ENCODE measurements around the gene ASPM. TPM values are rescaled to one million over a fixed set of nuclear protein-coding genes. Genes with fewer than 3 reads are reported as not detected.
A peak's percentile ranks its signal among the peaks of the same experiment; 100 is the strongest.

Gene ASPM
- polyA plus RNA-seq, 2 of the 4 experiments (the other 2 are of a cell fraction): 19.0 to 35.5 TPM

DNA sequence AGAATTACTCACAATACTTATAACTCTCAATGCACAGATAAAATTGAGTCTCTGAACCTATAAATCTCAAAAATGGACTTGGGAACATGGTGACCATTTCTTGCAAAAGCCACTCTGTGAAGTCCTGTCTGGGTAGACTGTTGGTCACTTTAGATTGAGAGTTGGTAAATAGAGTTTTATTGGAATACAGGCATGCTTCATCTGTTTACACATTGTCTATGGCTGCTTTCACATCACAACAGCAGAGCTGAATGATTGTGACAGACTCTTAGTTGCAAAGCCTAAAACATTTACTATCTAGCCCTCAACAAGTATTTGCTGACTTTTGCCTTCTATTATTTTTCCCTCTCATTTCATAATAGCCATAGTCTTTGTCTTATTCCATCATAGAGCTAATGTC, 24.1 kb upstream of the ASPM start:
- Histone ChIP-seq H3K27ac (peak overlapping the region in 1 of 2 experiments; percentile 10; a peak in 2 of 6 replicates), H3K9me3 (no peaks in the 10 kb centered on the region), H3K4me2 (peak overlapping the region; percentile 56), H3K4me3 (no peak overlapping the region), H3K4me1 (peaks cover 56% of the 10 kb centered on the region)
- FAIRE-seq (no peak), DNase-seq (ENCODE audit: low read depth in 1 of 2, low spot score in 1 of 2) (peak in 1 of 2 experiments; percentile 32), ATAC-seq (peak in 1 of 2 experiments; percentile 45; a peak in 2 of 6 replicates)
- TF ChIP-seq KDM5A (IDR thresholded peaks at IDR 0.05): no peak
- TF ChIP-seq, protein P1, sequence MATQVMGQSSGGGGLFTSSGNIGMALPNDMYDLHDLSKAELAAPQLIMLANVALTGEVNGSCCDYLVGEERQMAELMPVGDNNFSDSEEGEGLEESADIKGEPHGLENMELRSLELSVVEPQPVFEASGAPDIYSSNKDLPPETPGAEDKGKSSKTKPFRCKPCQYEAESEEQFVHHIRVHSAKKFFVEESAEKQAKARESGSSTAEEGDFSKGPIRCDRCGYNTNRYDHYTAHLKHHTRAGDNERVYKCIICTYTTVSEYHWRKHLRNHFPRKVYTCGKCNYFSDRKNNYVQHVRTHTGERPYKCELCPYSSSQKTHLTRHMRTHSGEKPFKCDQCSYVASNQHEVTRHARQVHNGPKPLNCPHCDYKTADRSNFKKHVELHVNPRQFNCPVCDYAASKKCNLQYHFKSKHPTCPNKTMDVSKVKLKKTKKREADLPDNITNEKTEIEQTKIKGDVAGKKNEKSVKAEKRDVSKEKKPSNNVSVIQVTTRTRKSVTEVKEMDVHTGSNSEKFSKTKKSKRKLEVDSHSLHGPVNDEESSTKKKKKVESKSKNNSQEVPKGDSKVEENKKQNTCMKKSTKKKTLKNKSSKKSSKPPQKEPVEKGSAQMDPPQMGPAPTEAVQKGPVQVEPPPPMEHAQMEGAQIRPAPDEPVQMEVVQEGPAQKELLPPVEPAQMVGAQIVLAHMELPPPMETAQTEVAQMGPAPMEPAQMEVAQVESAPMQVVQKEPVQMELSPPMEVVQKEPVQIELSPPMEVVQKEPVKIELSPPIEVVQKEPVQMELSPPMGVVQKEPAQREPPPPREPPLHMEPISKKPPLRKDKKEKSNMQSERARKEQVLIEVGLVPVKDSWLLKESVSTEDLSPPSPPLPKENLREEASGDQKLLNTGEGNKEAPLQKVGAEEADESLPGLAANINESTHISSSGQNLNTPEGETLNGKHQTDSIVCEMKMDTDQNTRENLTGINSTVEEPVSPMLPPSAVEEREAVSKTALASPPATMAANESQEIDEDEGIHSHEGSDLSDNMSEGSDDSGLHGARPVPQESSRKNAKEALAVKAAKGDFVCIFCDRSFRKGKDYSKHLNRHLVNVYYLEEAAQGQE (IDR thresholded peaks at IDR 0.05): no peak
- TF ChIP-seq ZSCAN20 (CRISPR knock-in tag; IDR thresholded peaks at IDR 0.05): no peak
- TF ChIP-seq TFCP2L1 (CRISPR knock-in tag; IDR thresholded peaks at IDR 0.05): no peak
- no peak for TF ChIP-seq CBX2 (IDR thresholded peaks at IDR 0.05; ENCODE audit: borderline replicate concordance, low read depth)
- TF ChIP-seq, protein P2, sequence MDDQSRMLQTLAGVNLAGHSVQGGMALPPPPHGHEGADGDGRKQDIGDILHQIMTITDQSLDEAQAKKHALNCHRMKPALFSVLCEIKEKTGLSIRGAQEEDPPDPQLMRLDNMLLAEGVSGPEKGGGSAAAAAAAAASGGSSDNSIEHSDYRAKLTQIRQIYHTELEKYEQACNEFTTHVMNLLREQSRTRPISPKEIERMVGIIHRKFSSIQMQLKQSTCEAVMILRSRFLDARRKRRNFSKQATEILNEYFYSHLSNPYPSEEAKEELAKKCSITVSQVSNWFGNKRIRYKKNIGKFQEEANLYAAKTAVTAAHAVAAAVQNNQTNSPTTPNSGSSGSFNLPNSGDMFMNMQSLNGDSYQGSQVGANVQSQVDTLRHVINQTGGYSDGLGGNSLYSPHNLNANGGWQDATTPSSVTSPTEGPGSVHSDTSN (IDR thresholded peaks at IDR 0.05): no peak
- TF ChIP-seq, protein P3, sequence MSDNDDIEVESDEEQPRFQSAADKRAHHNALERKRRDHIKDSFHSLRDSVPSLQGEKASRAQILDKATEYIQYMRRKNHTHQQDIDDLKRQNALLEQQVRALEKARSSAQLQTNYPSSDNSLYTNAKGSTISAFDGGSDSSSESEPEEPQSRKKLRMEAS (IDR thresholded peaks at IDR 0.05): no peak
- no peak for TF ChIP-seq HOXB5 (CRISPR knock-in tag; IDR thresholded peaks at IDR 0.05)
- no peak for TF ChIP-seq FOSL2 (IDR thresholded peaks at IDR 0.05)
- TF ChIP-seq FOSL2 (CRISPR knock-in tag; IDR thresholded peaks at IDR 0.05): no peak
- TF ChIP-seq, protein P4, sequence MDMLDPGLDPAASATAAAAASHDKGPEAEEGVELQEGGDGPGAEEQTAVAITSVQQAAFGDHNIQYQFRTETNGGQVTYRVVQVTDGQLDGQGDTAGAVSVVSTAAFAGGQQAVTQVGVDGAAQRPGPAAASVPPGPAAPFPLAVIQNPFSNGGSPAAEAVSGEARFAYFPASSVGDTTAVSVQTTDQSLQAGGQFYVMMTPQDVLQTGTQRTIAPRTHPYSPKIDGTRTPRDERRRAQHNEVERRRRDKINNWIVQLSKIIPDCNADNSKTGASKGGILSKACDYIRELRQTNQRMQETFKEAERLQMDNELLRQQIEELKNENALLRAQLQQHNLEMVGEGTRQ (IDR thresholded peaks at IDR 0.05): no peak
- no peak for TF ChIP-seq CHD2 (IDR thresholded peaks at IDR 0.05; ENCODE audit: low read length, partially characterized antibody)
- no peak for TF ChIP-seq HOXA7 (CRISPR knock-in tag; IDR thresholded peaks at IDR 0.05)
- TF ChIP-seq, protein P5, sequence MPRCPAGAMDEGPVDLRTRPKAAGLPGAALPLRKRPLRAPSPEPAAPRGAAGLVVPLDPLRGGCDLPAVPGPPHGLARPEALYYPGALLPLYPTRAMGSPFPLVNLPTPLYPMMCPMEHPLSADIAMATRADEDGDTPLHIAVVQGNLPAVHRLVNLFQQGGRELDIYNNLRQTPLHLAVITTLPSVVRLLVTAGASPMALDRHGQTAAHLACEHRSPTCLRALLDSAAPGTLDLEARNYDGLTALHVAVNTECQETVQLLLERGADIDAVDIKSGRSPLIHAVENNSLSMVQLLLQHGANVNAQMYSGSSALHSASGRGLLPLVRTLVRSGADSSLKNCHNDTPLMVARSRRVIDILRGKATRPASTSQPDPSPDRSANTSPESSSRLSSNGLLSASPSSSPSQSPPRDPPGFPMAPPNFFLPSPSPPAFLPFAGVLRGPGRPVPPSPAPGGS (IDR thresholded peaks at IDR 0.05): no peak
- no peak for TF ChIP-seq RNF2 (IDR thresholded peaks at IDR 0.05; ENCODE audit: borderline replicate concordance, low read depth)
- TF ChIP-seq, protein P6, sequence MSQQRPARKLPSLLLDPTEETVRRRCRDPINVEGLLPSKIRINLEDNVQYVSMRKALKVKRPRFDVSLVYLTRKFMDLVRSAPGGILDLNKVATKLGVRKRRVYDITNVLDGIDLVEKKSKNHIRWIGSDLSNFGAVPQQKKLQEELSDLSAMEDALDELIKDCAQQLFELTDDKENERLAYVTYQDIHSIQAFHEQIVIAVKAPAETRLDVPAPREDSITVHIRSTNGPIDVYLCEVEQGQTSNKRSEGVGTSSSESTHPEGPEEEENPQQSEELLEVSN (IDR thresholded peaks at IDR 0.05; ENCODE audit: borderline replicate concordance, low read depth): no peak
- CTCF ChIA-PET: no interaction called here
- POLR2A ChIA-PET: no interaction called here

DNA sequence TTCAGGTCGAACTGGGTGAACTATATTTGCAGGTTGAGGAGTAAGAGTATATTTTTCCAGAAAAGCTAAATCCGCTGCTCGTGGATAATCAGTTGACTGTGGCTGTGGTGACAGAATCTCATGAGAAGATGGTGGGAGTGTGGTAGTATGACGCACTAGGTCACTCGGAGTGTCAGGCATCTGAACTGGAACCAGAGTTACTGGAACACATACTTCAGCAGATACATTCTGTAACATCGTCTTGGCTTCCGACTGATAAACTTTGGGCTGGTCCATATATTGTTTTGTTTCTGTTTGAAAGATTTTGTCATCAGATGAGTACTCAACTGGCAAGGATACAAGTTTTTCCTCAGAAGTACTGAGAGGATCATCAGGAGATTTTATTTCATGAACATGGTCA, 13.0 kb upstream of the ASPM start:
- ChIA-PET CTCF (interaction anchor here (0.8 kb wide), 1 partner anchor 197 kb away, joined by 3 read pairs; no protein-coding TSS in a partner anchor), POLR2A (no interaction called here)
- Histone ChIP-seq H3K27ac (no peak overlapping the region), H3K4me3 (no peak overlapping the region), H3K4me2 (no peak overlapping the region), H3K9me3 (no peaks in the 10 kb centered on the region), H3K4me1 (no peaks in the 10 kb centered on the region)
- ATAC-seq (no peak), FAIRE-seq (no peak), DNase-seq (ENCODE audit: low read depth in 1 of 2, low spot score in 1 of 2) (no peak)
- 91% methylated on average over 7 of the region's 7 CpGs for WGBS (ENCODE audit: missing lambda C conversion rate)
- no peak for TF ChIP-seq MYC (IDR thresholded peaks at IDR 0.05; ENCODE audit: borderline replicate concordance, low read length)
- TF ChIP-seq ZC3H11A (IDR thresholded peaks at IDR 0.05): no peak
- TF ChIP-seq, protein P7, sequence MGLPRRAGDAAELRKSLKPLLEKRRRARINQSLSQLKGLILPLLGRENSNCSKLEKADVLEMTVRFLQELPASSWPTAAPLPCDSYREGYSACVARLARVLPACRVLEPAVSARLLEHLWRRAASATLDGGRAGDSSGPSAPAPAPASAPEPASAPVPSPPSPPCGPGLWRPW (IDR thresholded peaks at IDR 0.05): no peak
- TF ChIP-seq SREBF2 (IDR thresholded peaks at IDR 0.05): no peak
- TF ChIP-seq, protein P6 (IDR thresholded peaks at IDR 0.05; ENCODE audit: borderline replicate concordance, low read depth): no peak
- no peak for TF ChIP-seq FOSB (CRISPR knock-in tag; IDR thresholded peaks at IDR 0.05)
- no peak for TF ChIP-seq CHD2 (IDR thresholded peaks at IDR 0.05; ENCODE audit: low read length, partially characterized antibody)
- TF ChIP-seq TFCP2L1 (CRISPR knock-in tag; IDR thresholded peaks at IDR 0.05): no peak
- TF ChIP-seq, protein P3 (IDR thresholded peaks at IDR 0.05): no peak
- TF ChIP-seq, protein P8, sequence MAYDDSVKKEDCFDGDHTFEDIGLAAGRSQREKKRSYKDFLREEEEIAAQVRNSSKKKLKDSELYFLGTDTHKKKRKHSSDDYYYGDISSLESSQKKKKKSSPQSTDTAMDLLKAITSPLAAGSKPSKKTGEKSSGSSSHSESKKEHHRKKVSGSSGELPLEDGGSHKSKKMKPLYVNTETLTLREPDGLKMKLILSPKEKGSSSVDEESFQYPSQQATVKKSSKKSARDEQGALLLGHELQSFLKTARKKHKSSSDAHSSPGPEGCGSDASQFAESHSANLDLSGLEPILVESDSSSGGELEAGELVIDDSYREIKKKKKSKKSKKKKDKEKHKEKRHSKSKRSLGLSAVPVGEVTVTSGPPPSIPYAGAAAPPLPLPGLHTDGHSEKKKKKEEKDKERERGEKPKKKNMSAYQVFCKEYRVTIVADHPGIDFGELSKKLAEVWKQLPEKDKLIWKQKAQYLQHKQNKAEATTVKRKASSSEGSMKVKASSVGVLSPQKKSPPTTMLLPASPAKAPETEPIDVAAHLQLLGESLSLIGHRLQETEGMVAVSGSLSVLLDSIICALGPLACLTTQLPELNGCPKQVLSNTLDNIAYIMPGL (CRISPR knock-in tag; IDR thresholded peaks at IDR 0.05; ENCODE audit: borderline replicate concordance): no peak
- no peak for TF ChIP-seq MAFK (IDR thresholded peaks at IDR 0.05; ENCODE audit: partially characterized antibody)
- TF ChIP-seq NPAS2 (CRISPR knock-in tag; IDR thresholded peaks at IDR 0.05; ENCODE audit: borderline replicate concordance): no peak
- no peak for TF ChIP-seq KDM5A (IDR thresholded peaks at IDR 0.05)
